Sigmoid colon (tissue), 7 donors: ENCODE data around the gene NAGS. TPM values are rescaled to one million over a fixed set of nuclear protein-coding genes. Genes with fewer than 3 reads are reported as not detected.
"Not testable (repeated sequence)": the region's sequence is repeated elsewhere in the genome, so short reads cannot be mapped to it uniquely, and the experiment has no call there.

Experiments
- DNase-seq: peaks from one replicate; pipeline ENCODE4 v3.0.0-alpha.2; 2019
- H3K27ac ChIP-seq, 4 donors: fragments of 200-600 bp; sonication (generic); one replicate each; pipeline ENCODE4 v1.5.1; 2016 to 2019; ENCODE audit warnings: mild to moderate bottlenecking in 1 of 4
- H3K27me3 ChIP-seq, 3 donors: fragments of 200-600 bp; sonication (generic); one replicate each; pipeline ENCODE4 v1.5.1; 2019; ENCODE audit warnings: mild to moderate bottlenecking in 1 of 3
- H3K36me3 ChIP-seq, 4 donors: fragments of 200-600 bp; sonication (generic); one replicate each; pipeline ENCODE4 v1.5.1; 2016 to 2019
- H3K4me1 ChIP-seq, 4 donors: fragments of 200-600 bp; sonication (generic); one replicate each; pipeline ENCODE4 v1.5.1; 2017 to 2019
- H3K4me3 ChIP-seq, 4 donors: fragments of 200-600 bp; sonication (generic); one replicate each; pipeline ENCODE4 v1.5.1; 2017 to 2019; ENCODE audit warnings: mild to moderate bottlenecking in 2 of 4, moderate library complexity in 1 of 4
- H3K9me3 ChIP-seq, 4 donors: fragments of 200-600 bp in 3 of 4; sonication (generic) in 3 of 4; one replicate each; pipeline versions ENCODE4 v1.5.1 to v1.6.1; 2013 to 2019
- EP300 ChIP-seq, 4 donors: sonication (generic); formaldehyde crosslinking; IDR thresholded peaks; one replicate each; pipeline ENCODE4 v1.6.1; 2017; ENCODE audit warnings: antibody characterized with exemption in 4 of 4
- POLR2A ChIP-seq, 2 donors: fragments of 450-650 bp; IDR thresholded peaks; one replicate each; pipeline ENCODE4 v1.6.1; 2016; ENCODE audit warnings: antibody characterized with exemption in 2 of 2, mild to moderate bottlenecking in 2 of 2, moderate library complexity in 2 of 2
- POLR2AphosphoS5 ChIP-seq, 4 donors: sonication (generic); formaldehyde crosslinking; IDR thresholded peaks; one replicate each; pipeline ENCODE4 v1.6.1; 2017; ENCODE audit warnings: antibody characterized with exemption in 4 of 4
- WGBS, 2 donors: extraction: QIAGEN DNeasy Blood & Tissue Kit; methylation state at CpG; one replicate each; pipeline ENCODE4 v1.1.7; 2013; 5-methylcytosine and 5-hydroxymethylcytosine counted together
- intact Hi-C: fragments of 100-400 bp; cut with DNase I; formaldehyde crosslinking; loops from one replicate; pipeline ENCODE4 v1.15.1; 2023
- polyA plus RNA-seq, 3 donors: library from polyadenylated mRNA; stranded (reverse); fragments of 200-250 nt; gene quantifications; one replicate each; pipeline ENCODE4 v1.2.3, GENCODE V29; 2013
- total RNA-seq, 4 donors: library from RNA; depleted of rRNA; stranded (reverse); fragments of >200 nt; gene quantifications; one replicate each; pipeline ENCODE4 v1.1.0, GENCODE V29; 2016
- TF ChIP-seq, protein P1 (sequence below), 4 experiments: fragments of 450-650 bp in 3 of 4; fragments of 200-600 bp in 1 of 4; IDR thresholded peaks; one replicate each; pipeline ENCODE4 v1.5.1; 2016 to 2019; ENCODE audit warnings: antibody characterized with exemption in 4 of 4, mild to moderate bottlenecking in 3 of 4, moderate library complexity in 2 of 4
- donor health status: healthy with polysubstance abuse.
- donor health status: Bipolar disorder and iron deficiency.
- donor health status: healthy.

The NAGS gene, protein sequence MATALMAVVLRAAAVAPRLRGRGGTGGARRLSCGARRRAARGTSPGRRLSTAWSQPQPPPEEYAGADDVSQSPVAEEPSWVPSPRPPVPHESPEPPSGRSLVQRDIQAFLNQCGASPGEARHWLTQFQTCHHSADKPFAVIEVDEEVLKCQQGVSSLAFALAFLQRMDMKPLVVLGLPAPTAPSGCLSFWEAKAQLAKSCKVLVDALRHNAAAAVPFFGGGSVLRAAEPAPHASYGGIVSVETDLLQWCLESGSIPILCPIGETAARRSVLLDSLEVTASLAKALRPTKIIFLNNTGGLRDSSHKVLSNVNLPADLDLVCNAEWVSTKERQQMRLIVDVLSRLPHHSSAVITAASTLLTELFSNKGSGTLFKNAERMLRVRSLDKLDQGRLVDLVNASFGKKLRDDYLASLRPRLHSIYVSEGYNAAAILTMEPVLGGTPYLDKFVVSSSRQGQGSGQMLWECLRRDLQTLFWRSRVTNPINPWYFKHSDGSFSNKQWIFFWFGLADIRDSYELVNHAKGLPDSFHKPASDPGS
- 1 to 10 TPM in 1 of 4 donors, under 1 TPM in 3; 0.54 to 1.4 (median 0.77) TPM for total RNA-seq
- 10 to 100 TPM in 2 of 3 donors, 1 to 10 TPM in 1; 3.9 to 13.2 (median 10.9) TPM for polyA plus RNA-seq

DNA sequence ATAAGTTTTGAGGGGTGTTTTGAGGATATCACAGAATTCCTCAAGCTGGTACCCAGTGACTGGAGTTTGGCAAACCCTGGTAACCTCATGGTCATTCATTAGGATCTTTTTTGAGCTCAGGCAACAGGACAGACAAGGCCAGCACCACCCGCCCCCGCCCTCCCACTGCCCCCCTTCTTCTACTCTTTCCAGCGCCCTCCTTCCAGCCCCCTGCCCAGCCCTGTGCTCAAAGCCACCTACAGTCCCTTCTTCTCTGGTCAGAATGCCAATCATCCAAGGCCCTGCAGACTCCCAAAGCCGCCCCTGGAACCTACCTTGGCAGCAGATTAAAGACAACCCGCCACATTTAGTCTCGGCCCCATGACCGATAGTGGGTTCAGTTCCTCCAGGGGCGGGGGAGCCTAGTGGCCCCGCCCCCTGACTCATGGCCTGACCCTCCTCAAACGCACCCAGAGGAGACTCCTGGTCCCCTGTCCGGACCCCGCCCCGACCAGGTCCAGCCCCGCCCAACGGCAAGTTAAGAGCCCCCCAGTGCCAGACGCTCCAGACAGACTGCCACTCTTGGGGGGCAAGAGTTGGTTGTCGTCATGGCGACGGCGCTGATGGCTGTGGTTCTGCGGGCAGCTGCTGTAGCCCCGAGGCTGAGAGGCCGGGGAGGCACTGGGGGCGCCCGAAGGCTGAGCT lies at the start of gene NAGS:
Gene NAGS, plus strand, starts transcription at position 546 of the 684 bp plus-strand sequence. Its CDS starts 42 bp downstream, at position 588.
- no peak for DNase-seq
- Histone ChIP-seq H3K4me1 (peaks cover 0 to 42% (median 40%) of the 10 kb centered on the region in 4 donors), H3K27ac (no peak within 1 kb of the TSS), H3K27me3 (peaks cover 22 to 65% (median 40%) of the 10 kb centered on the region in 3 donors), H3K36me3 (no peaks in the 10 kb centered on the region), H3K4me3 (peak within 1 kb of the TSS in 3 of 4 donors; percentile 44 to 53 (median 53)), H3K9me3 (no peaks in the 10 kb centered on the region)
- intact Hi-C loops: no loop called here
- 6 to 10% methylated on average over 25 of the region's 25 CpGs for WGBS, 2 donors
- TF ChIP-seq, protein P1, sequence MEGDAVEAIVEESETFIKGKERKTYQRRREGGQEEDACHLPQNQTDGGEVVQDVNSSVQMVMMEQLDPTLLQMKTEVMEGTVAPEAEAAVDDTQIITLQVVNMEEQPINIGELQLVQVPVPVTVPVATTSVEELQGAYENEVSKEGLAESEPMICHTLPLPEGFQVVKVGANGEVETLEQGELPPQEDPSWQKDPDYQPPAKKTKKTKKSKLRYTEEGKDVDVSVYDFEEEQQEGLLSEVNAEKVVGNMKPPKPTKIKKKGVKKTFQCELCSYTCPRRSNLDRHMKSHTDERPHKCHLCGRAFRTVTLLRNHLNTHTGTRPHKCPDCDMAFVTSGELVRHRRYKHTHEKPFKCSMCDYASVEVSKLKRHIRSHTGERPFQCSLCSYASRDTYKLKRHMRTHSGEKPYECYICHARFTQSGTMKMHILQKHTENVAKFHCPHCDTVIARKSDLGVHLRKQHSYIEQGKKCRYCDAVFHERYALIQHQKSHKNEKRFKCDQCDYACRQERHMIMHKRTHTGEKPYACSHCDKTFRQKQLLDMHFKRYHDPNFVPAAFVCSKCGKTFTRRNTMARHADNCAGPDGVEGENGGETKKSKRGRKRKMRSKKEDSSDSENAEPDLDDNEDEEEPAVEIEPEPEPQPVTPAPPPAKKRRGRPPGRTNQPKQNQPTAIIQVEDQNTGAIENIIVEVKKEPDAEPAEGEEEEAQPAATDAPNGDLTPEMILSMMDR (IDR thresholded peaks at IDR 0.05): no peak

DNA sequence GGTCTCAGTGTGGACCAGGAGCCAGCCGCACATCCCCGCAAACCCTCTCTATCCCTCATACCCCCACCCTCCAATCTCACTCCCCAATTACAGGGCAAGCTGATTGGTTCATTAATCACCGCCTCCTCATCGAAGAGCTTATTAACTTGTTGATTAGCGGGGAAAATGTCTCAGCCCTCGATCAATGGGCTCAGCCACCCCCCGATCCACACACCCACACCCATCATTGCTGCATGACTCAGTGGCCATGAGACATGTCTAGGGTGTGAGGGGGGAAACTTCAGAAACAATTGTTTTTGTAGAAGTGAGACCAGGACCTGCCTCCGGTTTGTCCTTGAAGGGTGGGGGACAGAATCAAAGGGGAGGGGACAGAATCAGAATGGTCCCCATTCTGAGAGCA lies 48.2 kb upstream of the NAGS start:
- intact Hi-C loops: no loop called here
- DNase-seq: no peak
- Histone ChIP-seq H3K4me3 (no peak overlapping the region), H3K36me3 (no peaks in the 10 kb centered on the region), H3K4me1 (peaks cover 0 to 13% (median 10%) of the 10 kb centered on the region in 4 donors), H3K27me3 (peaks cover 18 to 41% (median 39%) of the 10 kb centered on the region in 3 donors), H3K27ac (no peak overlapping the region), H3K9me3 (no peaks in the 10 kb centered on the region)
- WGBS, 2 donors: 79 to 87% methylated on average over 8 of the region's 8 CpGs
- TF ChIP-seq POLR2A (IDR thresholded peaks at IDR 0.05) (no peak), POLR2AphosphoS5 (IDR thresholded peaks at IDR 0.05) (no peak), EP300 (IDR thresholded peaks at IDR 0.05) (no peak)

DNA sequence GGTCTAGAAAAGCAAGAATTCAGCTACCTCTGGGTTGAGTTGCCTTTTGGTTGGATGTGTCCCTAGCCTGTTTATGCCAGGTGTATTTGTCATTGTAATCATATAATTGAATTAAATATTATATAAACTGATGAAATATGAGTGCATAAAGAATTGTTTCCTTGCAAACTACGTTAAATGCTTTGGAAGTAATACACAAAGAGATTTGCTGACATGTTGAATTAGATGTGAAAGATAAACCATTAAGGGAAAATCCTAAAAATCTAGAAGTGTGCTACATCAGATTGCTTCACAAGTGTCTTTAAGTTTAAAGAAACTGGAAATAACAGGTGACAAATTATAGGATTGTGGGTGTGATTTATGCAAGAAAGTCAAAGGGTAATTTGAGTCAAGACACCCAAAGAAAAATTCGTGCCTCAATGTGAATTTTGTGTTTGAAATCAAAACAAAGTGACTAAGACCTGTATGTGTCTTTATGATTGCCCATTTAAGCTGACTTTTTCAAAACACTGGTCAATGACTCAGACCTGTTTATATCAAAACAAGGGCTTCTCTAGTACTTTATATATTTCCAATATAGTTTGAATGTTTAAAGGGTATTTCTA lies 45.6 kb upstream of the NAGS start:
- 53 to 62% methylated on average over 2 of the region's 2 CpGs for WGBS, 2 donors
- TF ChIP-seq EP300 (IDR thresholded peaks at IDR 0.05) (no peak), POLR2A (IDR thresholded peaks at IDR 0.05) (no peak), POLR2AphosphoS5 (IDR thresholded peaks at IDR 0.05) (no peak)
- TF ChIP-seq, protein P1 (IDR thresholded peaks at IDR 0.05): no peak

DNA sequence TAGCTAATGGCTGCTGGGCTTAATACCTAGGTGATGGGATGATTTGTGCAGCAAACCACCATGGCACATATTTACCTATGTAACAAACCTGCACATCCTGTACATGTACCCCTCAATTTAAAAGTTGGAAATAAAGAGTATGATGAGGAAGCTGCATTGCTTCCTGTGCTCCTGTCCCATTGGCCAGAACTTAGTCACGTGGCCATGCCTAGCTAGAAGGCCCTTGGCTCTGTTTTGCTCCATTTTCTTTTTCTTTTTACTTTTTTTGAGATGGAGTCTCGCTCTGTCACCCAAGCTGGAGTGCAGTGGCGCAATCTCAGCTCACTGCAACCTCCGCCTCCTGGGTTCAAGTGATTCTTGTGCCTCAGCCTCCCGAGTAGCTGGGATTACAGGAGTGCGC lies 43.1 kb upstream of the NAGS start:
- intact Hi-C loops, H3K4me1 ChIP-seq, H3K27me3 ChIP-seq, H3K9me3 ChIP-seq, H3K36me3 ChIP-seq, H3K27ac ChIP-seq, H3K4me3 ChIP-seq, DNase-seq: not testable (repeated sequence)
- WGBS, 2 donors: 89 to 93% methylated on average over 6 of the region's 6 CpGs

More for the DNA sequence above, 45.6 kb upstream of the NAGS start:
- Histone ChIP-seq H3K27me3 (peaks cover 4 to 21% (median 13%) of the 10 kb centered on the region in 3 donors), H3K9me3 (no peaks in the 10 kb centered on the region), H3K27ac (no peak overlapping the region), H3K4me3 (no peak overlapping the region), H3K4me1 (no peaks in the 10 kb centered on the region), H3K36me3 (no peaks in the 10 kb centered on the region)
- intact Hi-C loops: no loop called here
- DNase-seq: no peak

DNA sequence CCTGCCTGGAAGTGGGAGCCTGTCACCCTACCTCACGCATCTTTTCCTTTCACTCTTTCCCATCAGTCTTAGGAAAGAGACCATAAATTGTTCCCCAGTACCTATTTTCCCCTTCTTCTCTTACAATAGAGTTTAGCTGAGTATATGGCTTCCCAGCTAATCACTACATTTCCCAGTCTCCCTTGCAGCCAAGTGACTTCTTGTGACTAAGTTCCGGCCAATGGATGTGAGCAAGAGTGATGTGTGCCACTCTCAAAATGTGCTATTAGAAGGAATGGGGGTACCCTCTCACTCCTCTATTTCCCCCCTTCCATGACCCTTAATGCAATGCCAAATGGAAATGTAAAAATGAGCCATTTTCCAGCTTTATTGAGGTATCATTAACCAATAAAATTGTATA lies 42.5 kb upstream of the NAGS start:
- Histone ChIP-seq H3K27ac (no peak overlapping the region), H3K9me3 (no peaks in the 10 kb centered on the region), H3K27me3 (peaks cover 0 to 9% (median 0%) of the 10 kb centered on the region in 3 donors), H3K4me3 (no peak overlapping the region), H3K36me3 (no peaks in the 10 kb centered on the region), H3K4me1 (no peaks in the 10 kb centered on the region)
- TF ChIP-seq POLR2A (IDR thresholded peaks at IDR 0.05): no peak
- TF ChIP-seq, protein P1 (IDR thresholded peaks at IDR 0.05): no peak
- TF ChIP-seq POLR2AphosphoS5 (IDR thresholded peaks at IDR 0.05): no peak
- TF ChIP-seq EP300 (IDR thresholded peaks at IDR 0.05): no peak
- intact Hi-C loops: no loop called here
- DNase-seq: no peak
- WGBS, 2 donors: 61 to 86% methylated on average over 2 of the region's 2 CpGs
